KG1 (cell line): ENCODE results near the gene LRRC34.

Source experiments
- DNase-seq: peaks from one replicate; lab custom pipeline; 2025; lab: John Stamatoyannopoulos, UW

LRRC34 gene

GRCh38 chr3:169812332-169813235 lies at the start of gene LRRC34, which contains the start of gene LRRIQ4:
TSS of gene LRRC34 (minus strand) at chr3:169812904. CDS start at chr3:169812548, 356 bp downstream.
TSS of gene LRRIQ4 (plus strand) at chr3:169812870. CDS start at chr3:169821922, 9,052 bp downstream.
- no peak for DNase-seq

DNA sequence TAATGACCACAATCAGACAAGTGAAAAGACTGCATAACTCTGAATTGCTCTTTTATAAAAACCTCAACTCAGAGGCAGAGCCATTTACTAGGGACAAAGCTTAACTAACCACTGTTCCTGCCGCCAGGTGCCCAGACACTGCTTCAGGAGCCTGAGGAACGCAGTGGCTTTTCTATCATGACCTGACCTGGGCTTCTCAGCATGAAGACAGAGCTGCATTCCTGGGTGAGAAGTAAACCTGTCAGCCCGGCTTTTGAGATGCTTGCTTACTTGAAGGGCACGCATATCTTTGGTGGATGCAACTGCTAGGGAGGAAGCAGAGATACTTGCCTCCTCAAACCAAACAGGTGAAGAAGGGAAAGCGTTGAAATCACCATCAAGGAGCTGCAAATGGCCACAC lies 49.2 kb upstream of the LRRC34 start:
- DNase-seq: no peak

- no peak for DNase-seq
Observed at GRCh38 chr3:169857811-169858210, 45.1 kb upstream of the LRRC34 start.

- DNase-seq: no peak
Observed at GRCh38 chr3:169855514-169855913, 42.8 kb upstream of the LRRC34 start.

GRCh38 chr3:169850618-169851017 lies 37.9 kb upstream of the LRRC34 start:
- no peak for DNase-seq

GRCh38 chr3:169848741-169849140 lies 36.0 kb upstream of the LRRC34 start:
- no peak for DNase-seq

- no peak for DNase-seq
Observed at GRCh38 chr3:169847896-169848295, 35.2 kb upstream of the LRRC34 start.

- DNase-seq: no peak
Observed at GRCh38 chr3:169846458-169847193, 33.9 kb upstream of the LRRC34 start.

DNA sequence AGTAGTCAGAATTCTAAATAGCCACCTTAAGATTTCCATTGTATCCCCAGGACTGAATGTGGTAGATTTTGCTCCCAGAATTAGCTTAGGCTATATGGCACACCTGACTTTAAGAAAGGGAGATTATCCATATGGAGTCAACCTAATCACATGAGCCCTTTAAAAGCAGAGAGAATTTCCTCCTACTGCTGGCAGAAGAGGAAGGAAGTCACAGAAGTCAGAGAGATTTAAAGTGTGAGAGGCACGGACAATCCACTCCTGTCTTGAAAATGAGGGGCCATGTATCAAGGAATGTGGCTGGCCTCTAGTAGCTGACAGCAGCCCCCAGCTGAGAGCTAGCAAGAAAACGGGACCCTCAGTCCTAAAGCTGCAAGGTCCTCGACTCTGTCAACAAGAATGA lies 30.3 kb upstream of the LRRC34 start:
- no peak for DNase-seq

- DNase-seq: no peak
Observed at GRCh38 chr3:169841171-169841570, 28.5 kb upstream of the LRRC34 start.

DNA sequence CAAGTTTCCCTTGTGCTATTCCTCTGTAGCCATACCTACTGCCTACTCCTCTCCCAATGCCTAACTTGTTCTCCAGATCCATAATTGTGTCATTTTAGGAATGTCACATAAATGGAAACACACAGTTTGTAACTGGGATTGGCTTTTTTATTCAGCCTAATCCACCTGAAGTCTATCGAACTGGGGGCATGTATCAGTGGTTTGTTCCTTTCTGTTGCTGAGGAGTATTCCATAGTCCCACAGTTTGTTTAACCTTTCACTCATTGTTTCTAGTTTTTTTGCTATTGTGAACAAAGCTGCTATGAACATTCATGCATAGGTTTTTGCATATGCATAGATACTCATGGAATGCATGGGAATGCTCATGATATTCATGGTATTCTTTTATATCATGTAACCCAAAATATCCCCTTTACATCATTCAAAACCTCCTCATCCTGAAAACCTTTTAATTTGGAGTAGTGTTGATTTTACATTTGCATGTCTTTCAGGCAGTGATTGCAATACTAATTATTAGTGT lies 25.9 kb upstream of the LRRC34 start:
- DNase-seq: no peak

DNA sequence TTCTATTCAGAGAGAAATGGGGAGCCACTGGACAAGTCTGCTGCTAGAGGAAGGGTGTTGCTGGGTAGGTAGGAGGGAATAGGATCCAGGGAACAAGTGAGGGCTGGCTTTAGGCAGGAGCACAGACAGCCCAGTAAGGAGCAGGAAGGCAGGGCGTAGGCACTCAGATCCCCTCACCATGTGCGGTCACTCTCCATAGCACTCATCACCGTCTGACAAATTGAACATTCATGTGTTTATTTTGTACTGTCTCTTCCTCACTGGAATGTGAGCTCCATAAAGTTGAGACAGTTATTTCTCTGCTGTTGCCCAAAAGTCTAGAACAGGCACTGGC lies 24.2 kb upstream of the LRRC34 start:
- DNase-seq: no peak

- no peak for DNase-seq
Observed at GRCh38 chr3:169836078-169836941, 23.6 kb upstream of the LRRC34 start.

- DNase-seq: no peak
Observed at GRCh38 chr3:169835533-169835932, 22.8 kb upstream of the LRRC34 start.

- no peak for DNase-seq
Observed at GRCh38 chr3:169827712-169828111, 15.0 kb upstream of the LRRC34 start.

GRCh38 chr3:169825316-169825715 lies 12.6 kb upstream of the LRRC34 start:
- no peak for DNase-seq

DNA sequence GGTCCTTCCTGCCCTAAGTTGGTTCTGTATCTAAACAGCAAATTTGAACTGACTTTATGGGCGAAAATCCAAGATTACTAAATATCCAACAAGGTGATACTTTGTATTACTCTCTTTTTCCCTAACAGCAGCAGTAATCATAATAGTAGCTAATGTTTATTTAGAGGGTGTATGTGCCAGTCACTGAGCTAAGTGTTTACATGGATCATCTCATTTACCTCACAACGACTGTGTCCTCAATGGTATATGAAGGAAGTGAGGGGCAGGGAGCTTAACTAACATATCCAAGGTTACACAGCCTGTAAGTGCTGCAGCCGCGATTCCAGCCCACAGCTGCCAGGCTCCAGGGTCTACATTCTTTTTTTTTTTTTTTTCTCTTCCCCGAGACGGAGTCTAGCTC lies 10.3 kb upstream of the LRRC34 start:
- DNase-seq: no peak

GRCh38 chr3:169822540-169822939 lies 9.8 kb upstream of the LRRC34 start:
- no peak for DNase-seq

DNA sequence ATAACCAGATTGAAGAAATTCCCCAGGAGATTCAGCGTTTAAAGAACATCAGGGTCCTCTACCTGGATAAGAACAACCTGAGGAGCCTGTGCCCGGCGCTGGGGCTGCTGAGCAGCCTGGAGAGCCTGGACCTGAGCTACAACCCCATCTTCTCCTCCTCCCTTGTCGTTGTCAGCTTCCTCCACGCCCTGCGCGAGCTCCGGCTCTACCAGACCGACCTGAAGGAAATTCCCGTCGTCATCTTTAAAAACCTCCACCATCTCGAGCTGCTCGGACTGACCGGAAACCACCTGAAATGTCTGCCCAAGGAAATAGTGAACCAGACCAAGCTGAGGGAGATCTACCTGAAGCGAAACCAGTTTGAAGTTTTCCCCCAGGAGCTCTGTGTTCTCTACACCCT lies 9.4 kb upstream of the LRRC34 start:
- DNase-seq: no peak

- no peak for DNase-seq
Observed at GRCh38 chr3:169818316-169818715, 5.6 kb upstream of the LRRC34 start.

DNA sequence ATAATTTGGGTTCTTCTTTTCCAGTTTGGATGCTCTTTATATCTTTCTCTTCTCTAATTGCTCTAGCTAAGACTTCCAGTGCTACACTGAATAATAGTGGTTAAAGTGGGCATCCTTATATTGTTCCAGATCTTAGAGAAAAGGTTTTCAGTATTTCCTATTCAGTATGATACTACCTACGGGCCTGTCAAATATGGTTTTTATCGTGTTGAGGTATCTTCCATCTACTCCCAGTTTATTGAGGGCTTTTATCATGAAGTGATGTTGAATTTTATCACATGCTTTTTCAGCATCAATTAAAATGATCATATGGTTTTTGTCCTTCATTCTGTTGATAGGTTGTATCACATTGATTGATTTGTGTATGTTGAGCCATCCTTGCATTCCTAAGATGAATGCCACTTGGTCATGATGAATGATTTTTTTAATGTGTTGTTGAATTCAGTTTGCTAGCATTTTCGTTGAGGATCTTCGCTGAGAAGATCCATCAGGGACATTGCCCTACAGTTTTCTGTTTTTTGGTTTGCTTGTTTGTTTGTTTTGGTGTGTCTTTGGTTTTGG lies 3.0 kb upstream of the LRRC34 start:
- DNase-seq: no peak
